HG03469 (cell line): ENCODE data around the gene ADIRF.
"Not testable (repeated sequence)": the region's sequence is repeated elsewhere in the genome, so short reads cannot be mapped to it uniquely, and the experiment has no call there.

ENCODE experiments used
- ATAC-seq: cut with Tn5 transposase; IDR thresholded peaks from one replicate; pipeline ENCODE4 v1.9.1; 2021; ENCODE audit warnings: mild to moderate bottlenecking, moderate library complexity, moderate number of reproducible peaks; ENCODE audit not compliant: unreplicated experiment

ADIRF gene

GRCh38 chr10:86976362-86977056 is 8.2 kb downstream of the ADIRF start:
- ATAC-seq, result no peak

DNA sequence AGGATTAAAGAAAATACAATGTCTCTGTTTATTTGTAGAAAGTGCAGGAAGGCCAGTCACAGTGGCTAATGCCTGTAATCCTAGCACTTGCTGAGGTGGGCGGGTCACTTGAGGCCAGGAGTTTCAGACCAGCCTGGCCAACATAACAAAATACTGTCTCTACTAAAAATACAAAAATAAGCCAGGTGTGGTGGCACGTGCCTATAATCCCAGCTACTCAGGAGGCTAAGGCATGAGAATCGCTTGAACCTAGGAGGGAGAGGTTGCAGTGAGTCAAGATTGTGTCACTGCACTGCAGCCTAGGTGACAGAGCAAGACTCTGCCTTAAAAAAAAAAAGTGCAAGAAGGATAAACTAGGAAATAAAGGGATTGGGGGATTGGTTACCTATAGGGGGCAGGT is 10.2 kb downstream of the ADIRF start:
- ATAC-seq, result not testable (repeated sequence)

GRCh38 chr10:86979296-86979818 is 11.1 kb downstream of the ADIRF start:
- ATAC-seq, result no peak

GRCh38 chr10:86979977-86980448 is 11.7 kb downstream of the ADIRF start:
- no peak for ATAC-seq

GRCh38 chr10:86981020-86981419 is 12.7 kb downstream of the ADIRF start:
- ATAC-seq, result not testable (repeated sequence)

- ATAC-seq, result no peak
Observed at GRCh38 chr10:86981716-86982115, 13.4 kb downstream of the ADIRF start.

DNA sequence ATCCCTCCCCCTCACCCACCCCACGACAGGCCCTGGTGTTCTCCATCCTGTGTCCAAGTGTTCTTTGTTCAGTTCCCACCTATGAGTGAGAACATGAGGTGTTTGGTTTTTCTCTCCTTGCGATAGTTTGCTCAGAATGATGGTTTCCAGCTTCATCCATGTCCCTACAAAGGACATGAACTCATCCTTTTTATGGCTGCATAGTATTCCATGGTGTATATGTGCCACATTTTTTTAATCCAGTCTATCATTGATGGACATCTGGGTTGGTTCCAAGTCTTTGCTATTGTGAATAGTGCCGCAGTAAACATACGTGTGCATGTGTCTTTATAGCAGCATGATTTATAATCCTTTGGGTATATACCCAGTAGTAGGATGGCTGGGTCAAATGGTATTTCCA is 16.2 kb downstream of the ADIRF start:
- ATAC-seq, result not testable (repeated sequence)

DNA sequence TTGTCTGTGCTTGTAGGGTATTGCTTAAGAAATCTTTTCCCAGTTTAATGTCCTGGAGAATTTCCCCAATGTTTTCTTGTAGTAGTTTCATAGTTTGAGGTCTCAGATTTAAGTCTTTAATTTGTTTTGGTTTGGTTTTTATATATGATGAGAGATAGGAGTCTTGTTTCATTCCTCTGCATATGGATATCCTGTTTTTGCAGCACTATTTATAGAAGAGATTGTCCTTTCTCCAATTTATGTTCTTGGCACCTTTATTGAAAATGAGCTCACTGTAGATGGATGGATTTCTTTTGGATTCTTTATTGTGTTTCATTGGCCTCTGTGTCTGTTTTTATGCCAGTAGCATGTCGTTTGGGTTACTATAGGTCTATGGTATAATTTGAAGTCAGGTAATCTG is 20.2 kb downstream of the ADIRF start:
- ATAC-seq, result no peak

DNA sequence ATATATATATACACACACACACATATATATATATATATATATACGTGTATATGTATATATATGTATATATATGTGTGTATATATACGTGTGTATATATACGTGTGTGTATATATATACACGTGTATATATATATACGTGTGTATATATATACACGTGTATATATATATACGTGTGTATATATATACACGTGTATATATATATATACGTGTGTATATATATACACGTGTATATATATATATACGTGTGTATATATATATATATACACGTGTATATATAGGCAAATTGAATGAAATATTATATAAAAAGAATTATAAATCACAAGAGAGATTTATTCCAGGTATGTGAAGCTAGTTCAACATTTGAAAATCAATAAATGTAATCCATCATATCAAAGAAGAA is 23.1 kb downstream of the ADIRF start:
- ATAC-seq, result not testable (repeated sequence)

GRCh38 chr10:86992456-86992855 is 24.2 kb downstream of the ADIRF start:
- ATAC-seq, result no peak

DNA sequence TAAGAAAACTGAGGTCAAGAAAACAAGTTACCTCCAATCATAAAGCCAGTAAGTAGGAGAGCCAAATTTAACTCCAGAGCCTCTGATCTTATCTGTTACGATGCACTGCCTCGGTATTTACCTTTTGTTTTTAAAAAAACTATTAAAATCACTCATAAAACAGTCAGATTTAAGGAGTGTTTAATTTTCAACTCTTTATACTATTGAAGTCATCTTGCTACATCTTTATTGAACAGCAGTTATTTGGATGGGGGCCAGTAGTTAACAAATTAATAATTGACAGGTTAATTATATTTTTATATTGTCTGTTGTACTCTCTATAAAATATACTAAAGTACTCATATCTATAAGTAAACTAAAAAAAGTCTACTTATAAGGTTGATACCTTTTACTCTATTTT is 24.6 kb downstream of the ADIRF start:
- no peak for ATAC-seq

- ATAC-seq, result not testable (repeated sequence)
Observed at GRCh38 chr10:86999802-87000403, 31.6 kb downstream of the ADIRF start.

DNA sequence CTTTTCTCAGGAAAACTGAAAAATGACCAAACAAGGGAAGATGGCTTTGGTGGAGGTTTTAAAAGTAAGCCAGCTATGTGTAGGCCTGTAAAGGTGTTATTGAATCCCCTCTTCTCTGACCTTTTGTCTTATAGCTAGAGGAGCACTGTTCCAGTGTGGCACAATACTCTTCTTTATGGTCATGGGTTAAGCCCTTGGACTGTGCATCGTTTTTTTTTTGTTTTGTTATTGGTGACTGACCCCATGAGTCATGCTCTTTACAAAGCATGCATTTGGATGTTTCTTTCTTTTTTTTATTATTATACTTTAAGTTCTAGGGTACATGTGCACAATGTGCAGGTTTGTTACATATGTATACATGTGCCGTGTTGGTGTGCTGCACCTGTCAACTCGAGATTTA is 32.2 kb downstream of the ADIRF start:
- no peak for ATAC-seq

DNA sequence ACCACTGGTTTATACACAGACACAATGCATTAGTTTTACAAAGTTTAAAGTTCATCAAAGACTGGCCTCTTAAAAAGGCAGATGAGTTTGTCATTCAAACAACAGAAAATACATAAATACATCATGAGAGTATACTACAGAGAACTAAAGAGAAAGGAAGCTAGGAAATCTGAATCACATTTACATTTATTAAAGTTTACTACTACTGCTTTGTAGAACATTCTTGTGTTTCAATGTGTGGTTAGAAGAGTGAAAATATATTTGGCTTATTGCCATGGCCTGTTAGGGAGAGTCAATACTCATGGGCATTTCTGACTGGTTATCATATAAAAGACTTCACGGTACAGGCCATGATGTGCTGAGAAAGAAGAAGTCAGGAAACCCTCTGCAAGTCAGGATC is 38.8 kb downstream of the ADIRF start:
- not testable (repeated sequence) for ATAC-seq

DNA sequence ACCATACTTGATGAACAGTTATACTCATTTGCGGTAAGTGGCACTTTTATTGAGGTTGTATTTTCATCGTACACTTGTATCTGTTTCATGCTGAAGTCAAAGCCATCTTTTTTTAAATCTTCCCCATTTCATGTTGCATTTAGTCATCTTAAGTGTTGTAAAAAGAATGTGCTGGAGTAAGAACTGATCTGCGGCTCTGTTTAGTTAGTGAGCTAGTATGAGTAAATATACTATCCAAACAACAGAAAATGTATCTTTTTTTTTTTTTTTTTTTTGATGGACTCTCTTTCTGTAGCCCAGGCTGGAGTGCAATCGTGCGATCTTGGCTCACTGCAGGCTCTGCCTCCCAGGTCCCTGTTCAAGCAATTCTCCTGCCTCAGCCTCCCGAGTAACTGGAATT is 39.4 kb downstream of the ADIRF start:
- not testable (repeated sequence) for ATAC-seq

DNA sequence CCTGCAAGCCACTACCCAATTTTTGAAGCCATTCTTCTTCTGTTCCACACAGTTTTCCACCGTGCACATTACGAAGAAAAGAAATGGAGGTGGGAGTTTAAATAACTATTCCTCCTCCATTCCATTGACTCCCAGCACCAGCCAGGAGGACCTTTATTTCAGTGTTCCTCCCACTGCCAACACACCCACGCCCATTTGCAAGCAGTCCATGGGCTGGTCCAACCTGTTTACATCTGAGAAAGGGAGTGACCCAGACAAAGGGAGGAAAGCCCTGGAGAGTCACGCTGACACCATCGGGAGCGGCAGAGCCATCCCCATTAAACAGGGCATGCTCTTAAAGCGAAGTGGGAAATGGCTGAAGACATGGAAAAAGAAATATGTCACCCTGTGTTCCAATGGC is 40.0 kb downstream of the ADIRF start:
- ATAC-seq, result not testable (repeated sequence)

DNA sequence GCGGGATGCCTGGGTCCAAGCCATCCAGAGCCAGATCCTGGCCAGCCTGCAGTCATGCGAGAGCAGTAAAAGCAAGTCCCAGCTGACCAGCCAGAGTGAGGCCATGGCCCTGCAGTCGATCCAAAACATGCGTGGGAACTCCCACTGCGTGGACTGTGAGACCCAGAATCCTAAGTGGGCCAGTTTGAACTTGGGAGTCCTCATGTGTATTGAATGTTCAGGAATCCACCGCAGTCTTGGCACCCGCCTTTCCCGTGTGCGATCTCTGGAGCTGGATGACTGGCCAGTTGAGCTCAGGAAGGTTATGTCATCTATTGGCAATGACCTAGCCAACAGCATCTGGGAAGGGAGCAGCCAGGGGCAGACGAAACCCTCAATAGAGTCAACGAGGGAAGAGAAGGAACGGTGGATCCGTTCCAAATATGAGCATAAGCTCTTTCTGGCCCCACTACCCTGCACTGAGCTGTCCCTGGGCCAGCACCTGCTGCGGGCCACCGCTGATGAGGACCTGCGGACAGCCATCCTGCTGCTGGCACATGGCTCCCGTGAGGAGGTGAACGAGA is 40.9 kb downstream of the ADIRF start:
- ATAC-seq, result not testable (repeated sequence)

DNA sequence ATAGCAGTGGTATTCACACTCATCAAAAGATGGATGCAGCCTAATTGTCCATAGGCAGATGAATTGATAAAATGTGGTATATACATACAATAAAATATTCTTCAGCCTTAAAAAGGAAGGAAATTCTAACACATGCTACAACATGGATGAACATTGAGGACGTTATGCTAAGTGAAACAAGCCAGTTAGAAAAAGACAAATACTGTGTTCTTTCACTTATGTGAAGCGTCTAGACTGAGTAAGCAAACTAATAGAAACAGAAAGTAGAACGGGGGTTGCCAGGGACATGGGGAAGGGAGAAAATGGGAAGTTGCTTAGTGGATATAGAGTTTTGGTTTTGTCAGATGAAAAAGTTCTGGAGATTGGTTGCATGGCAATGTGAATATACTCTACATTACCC is 45.2 kb downstream of the ADIRF start:
- not testable (repeated sequence) for ATAC-seq

DNA sequence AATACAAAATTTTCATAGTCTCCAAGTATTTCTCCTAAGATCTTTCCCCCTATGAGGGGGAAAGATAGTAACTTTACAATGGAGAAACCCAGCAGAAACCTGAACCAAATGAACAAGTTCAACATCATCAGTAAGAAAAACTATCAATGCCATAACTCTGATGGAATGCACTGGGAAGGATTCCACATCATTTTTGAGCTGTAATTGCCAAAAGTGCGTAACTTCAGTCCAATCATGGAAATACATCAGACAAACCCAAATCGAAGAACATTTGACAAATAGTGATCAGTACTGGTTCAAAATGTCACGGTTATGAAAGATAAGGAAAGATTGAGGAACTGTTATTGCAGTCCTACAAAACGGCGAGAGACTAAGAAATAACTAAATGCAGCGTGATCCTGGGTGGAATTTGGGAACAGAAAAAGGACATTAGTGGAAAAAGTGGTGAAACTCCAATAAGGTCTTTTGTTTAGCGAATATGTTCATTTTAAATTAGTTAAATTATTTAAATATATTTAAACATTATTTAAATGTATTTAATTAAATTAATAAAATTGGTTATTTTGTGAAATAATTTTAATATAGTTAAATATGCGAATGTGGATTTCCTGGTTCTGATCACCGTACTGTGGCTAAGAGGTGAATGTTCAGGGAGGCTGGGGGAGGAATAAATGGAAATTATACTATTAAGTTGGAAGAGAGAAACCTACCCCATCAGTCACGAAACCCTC is 46.9 kb downstream of the ADIRF start:
- ATAC-seq, result not testable (repeated sequence)

DNA sequence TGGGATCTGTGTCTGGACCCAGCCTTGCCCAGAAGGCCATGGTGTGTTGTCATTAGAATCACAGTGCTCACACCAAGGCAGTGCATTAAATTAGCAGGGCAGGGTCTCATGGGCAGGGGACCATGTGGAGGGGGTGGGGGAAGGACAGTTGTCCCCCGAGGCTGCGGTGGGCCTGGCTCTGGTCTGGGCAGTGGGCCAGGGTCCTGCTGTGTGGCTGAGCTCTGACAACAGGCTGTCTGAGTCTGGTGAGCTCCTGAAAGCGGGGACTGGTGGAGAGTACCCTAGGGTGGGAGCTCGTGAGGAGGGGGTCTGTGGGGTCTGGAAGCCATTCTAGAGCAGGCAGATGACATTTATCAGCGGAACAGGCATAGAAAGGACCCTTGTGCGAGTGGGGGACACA is 49.8 kb downstream of the ADIRF start:
- ATAC-seq, result not testable (repeated sequence)

- ATAC-seq, result not testable (repeated sequence)
Observed at GRCh38 chr10:87019066-87019465, 50.8 kb downstream of the ADIRF start.
